GM18526 (cell line): Measurements from ENCODE around the gene APLP2.

Source experiments
- POLR2A ChIP-seq: IDR thresholded peaks from 3 replicates; pipeline ENCODE4 v1.6.1; 2011; ENCODE audit not compliant: insufficient read length; ENCODE audit errors: extremely low read depth

Gene APLP2

GRCh38 chr11:130050257-130050656, 19.4 kb upstream of the APLP2 start:
- TF ChIP-seq POLR2A, result no peak

- TF ChIP-seq POLR2A, result no peak
These were observed 18.6 kb upstream of the APLP2 start for GRCh38 chr11:130051082-130051481.

- no peak for TF ChIP-seq POLR2A
These were observed 17.1 kb upstream of the APLP2 start for GRCh38 chr11:130052567-130052966.

- TF ChIP-seq POLR2A, result no peak
These were observed 14.7 kb upstream of the APLP2 start for GRCh38 chr11:130054966-130055365.

- no peak for TF ChIP-seq POLR2A
These were observed 14.1 kb upstream of the APLP2 start for GRCh38 chr11:130055617-130056016.

- no peak for TF ChIP-seq POLR2A
These were observed 8.7 kb upstream of the APLP2 start for GRCh38 chr11:130061017-130061416.

GRCh38 chr11:130062026-130062425, 7.7 kb upstream of the APLP2 start:
- no peak for TF ChIP-seq POLR2A

- no peak for TF ChIP-seq POLR2A
These were observed 6.2 kb upstream of the APLP2 start for GRCh38 chr11:130063451-130063850.

GRCh38 chr11:130064596-130064995, 5.1 kb upstream of the APLP2 start:
- no peak for TF ChIP-seq POLR2A

GRCh38 chr11:130066338-130066737, 3.4 kb upstream of the APLP2 start:
- TF ChIP-seq POLR2A, result no peak

GRCh38 chr11:130068546-130068985, 1.1 kb upstream of the APLP2 start:
- no peak for TF ChIP-seq POLR2A

GRCh38 chr11:130068986-130069658, 572 bp upstream of the APLP2 start:
- no peak for TF ChIP-seq POLR2A

- no peak for TF ChIP-seq POLR2A
These were observed 583 bp downstream of the APLP2 start for GRCh38 chr11:130070109-130070845.

GRCh38 chr11:130070846-130071200, 1.1 kb downstream of the APLP2 start:
- no peak for TF ChIP-seq POLR2A

- no peak for TF ChIP-seq POLR2A
These were observed 1.6 kb downstream of the APLP2 start for GRCh38 chr11:130071211-130071712.

- TF ChIP-seq POLR2A, result no peak
These were observed 5.0 kb downstream of the APLP2 start for GRCh38 chr11:130074736-130075135.
